H1 (cell line): Measurements from ENCODE around the gene CR2. TPM values are rescaled to one million over a fixed set of nuclear protein-coding genes. Genes with fewer than 3 reads are reported as not detected.

Source experiments
- CTCF ChIA-PET: fragments of 300-600 bp; sonication (Branson Sonifier 250); formaldehyde crosslinking; loops from one replicate; lab custom pipeline; 2021; ENCODE audit not compliant: partially characterized antibody; lab: Charles Lee
- POLR2A ChIA-PET: fragments of 300-600 bp; sonication (Branson Sonifier 250); formaldehyde crosslinking; loops from one replicate; lab custom pipeline; 2021; ENCODE audit warnings: inconsistent platforms; ENCODE audit not compliant: partially characterized antibody; lab: Charles Lee
- DNase-seq, 2 experiments: peaks; one replicate each; pipeline versions ENCODE4 v3.0.0 to v3.0.0-alpha.2; 2010 to 2022; ENCODE audit warnings: low spot score in 2 of 2, low read depth in 1 of 2, mixed read lengths in 1 of 2
- FAIRE-seq: peaks from 2 replicates; lab custom pipeline; 2011; peaks lifted over from hg19 to GRCh38; lab: Jason Lieb, UNC
- H2AFZ ChIP-seq: 2 replicates; pipeline ENCODE4 v1.8.1; 2012; ENCODE audit warnings: low read length, inconsistent platforms
- H2AK5ac ChIP-seq: 2 replicates; pipeline ENCODE4 v1.6.1; 2013; ENCODE audit warnings: low read depth, low read length
- H2BK120ac ChIP-seq: replicated peaks from 2 replicates; pipeline ENCODE3; 2013; ENCODE audit warnings: low read depth, low read length, inconsistent platforms
- H2BK12ac ChIP-seq: 2 replicates; pipeline ENCODE4 v1.6.1; 2013; ENCODE audit warnings: low read depth, low read length
- H2BK15ac ChIP-seq: 2 replicates; pipeline ENCODE4 v1.6.1; 2013; ENCODE audit warnings: low read length
- H2BK20ac ChIP-seq: 2 replicates; pipeline ENCODE4 v1.6.1; 2013; ENCODE audit warnings: low read length
- H2BK5ac ChIP-seq: 2 replicates; pipeline ENCODE4 v1.6.1; 2013; ENCODE audit warnings: low read depth, low read length
- H3K14ac ChIP-seq: 2 replicates; pipeline ENCODE4 v1.6.1; 2013; ENCODE audit warnings: inconsistent platforms; ENCODE audit not compliant: insufficient read length
- H3K18ac ChIP-seq: 2 replicates; pipeline ENCODE4 v1.6.1; 2013; ENCODE audit warnings: low read length; ENCODE audit errors: extremely low read depth
- H3K23ac ChIP-seq: 2 replicates; pipeline ENCODE4 v1.6.1; 2013; ENCODE audit warnings: inconsistent platforms; ENCODE audit not compliant: insufficient read length
- H3K23me2 ChIP-seq: 2 replicates; pipeline ENCODE4 v1.6.1; 2013; ENCODE audit warnings: low read depth, low read length
- H3K27ac ChIP-seq: 2 replicates; pipeline ENCODE4 v1.6.1; 2011; ENCODE audit warnings: low read depth, low read length, inconsistent platforms
- H3K27me3 ChIP-seq, 4 experiments: replicated peaks in 1 of 4; 1 replicate in 1 of 4; 2 replicates in 3 of 4; pipeline versions ENCODE4 v1.6.1 to v1.8.1; 2011 to 2013; ENCODE audit warnings: low read length in 3 of 4, mild to moderate bottlenecking in 3 of 4, inconsistent platforms in 2 of 4, mixed read lengths in 2 of 4, moderate library complexity in 1 of 4; ENCODE audit not compliant: control insufficient read depth in 3 of 4, insufficient read depth in 3 of 4; ENCODE audit errors: extremely low read depth in 1 of 4
- H3K36me3 ChIP-seq, 4 experiments: 2 replicates each; pipeline versions ENCODE4 v1.6.1 to v1.8.1; 2011 to 2013; ENCODE audit warnings: mild to moderate bottlenecking in 4 of 4, low read length in 3 of 4, moderate library complexity in 2 of 4, control low read depth in 1 of 4, inconsistent platforms in 1 of 4; ENCODE audit not compliant: insufficient read depth in 4 of 4, control insufficient read depth in 2 of 4
- H3K4ac ChIP-seq: replicated peaks from 2 replicates; pipeline ENCODE3; 2013; ENCODE audit warnings: low read length, low read depth, mixed read lengths, inconsistent platforms; ENCODE audit not compliant: insufficient read length
- H3K4me1 ChIP-seq, 4 experiments: replicated peaks in 1 of 4; 1 replicate in 1 of 4; 2 replicates in 3 of 4; pipeline versions ENCODE4 v1.6.1 to v1.8.1; 2011 to 2013; ENCODE audit warnings: low read length in 3 of 4, inconsistent platforms in 2 of 4, mixed read lengths in 1 of 4; ENCODE audit not compliant: insufficient read depth in 4 of 4, control insufficient read depth in 3 of 4
- H3K4me2 ChIP-seq, 2 experiments: 2 replicates each; pipeline versions ENCODE4 v1.6.1 to v1.8.1; 2011 to 2013; ENCODE audit warnings: low read depth in 2 of 2, low read length in 2 of 2, control low read depth in 1 of 2, inconsistent platforms in 1 of 2, mild to moderate bottlenecking in 1 of 2; ENCODE audit not compliant: insufficient read depth in 1 of 2
- H3K4me3 ChIP-seq, 4 experiments: fragments of 200-600, 300-600 bp in 1 of 4; sonication (generic), shearing (Covaris generic), sonication (Bioruptor Twin) in 1 of 4; 2 replicates each; pipeline versions ENCODE4 v1.5.1 to v1.8.1; 2011 to 2016; ENCODE audit warnings: low read length in 4 of 4, low read depth in 3 of 4, control low read depth in 2 of 4, inconsistent platforms in 2 of 4, mild to moderate bottlenecking in 2 of 4, mixed read lengths in 1 of 4, moderate library complexity in 1 of 4; ENCODE audit not compliant: insufficient read depth in 2 of 4; ENCODE audit errors: extremely low read depth in 1 of 4
- H3K56ac ChIP-seq: replicated peaks from 2 replicates; pipeline ENCODE3; 2013; ENCODE audit warnings: low read depth, mild to moderate bottlenecking, mixed read lengths, low read length, inconsistent platforms; ENCODE audit not compliant: insufficient read length
- H3K79me1 ChIP-seq: 2 replicates; pipeline ENCODE4 v1.6.1; 2013; ENCODE audit warnings: low read depth, low read length, control low read depth
- H3K79me2 ChIP-seq, 2 experiments: 2 replicates each; pipeline versions ENCODE4 v1.6.1 to v1.8.1; 2012 to 2013; ENCODE audit warnings: low read length in 2 of 2, mild to moderate bottlenecking in 2 of 2, inconsistent platforms in 1 of 2; ENCODE audit not compliant: insufficient read depth in 2 of 2, control insufficient read depth in 1 of 2
- H3K9ac ChIP-seq, 4 experiments: replicated peaks in 1 of 4; 1 replicate in 1 of 4; 2 replicates in 3 of 4; pipeline versions ENCODE4 v1.6.1 to v1.8.1; 2011 to 2013; ENCODE audit warnings: low read depth in 3 of 4, low read length in 3 of 4, control low read depth in 2 of 4, mild to moderate bottlenecking in 2 of 4, moderate library complexity in 2 of 4, inconsistent platforms in 1 of 4; ENCODE audit errors: extremely low read depth in 1 of 4
- H3K9me3 ChIP-seq, 2 experiments: 2 replicates each; pipeline versions ENCODE4 v1.6.1 to v1.8.1; 2012 to 2013; ENCODE audit warnings: mild to moderate bottlenecking in 2 of 2, moderate library complexity in 2 of 2, control low read depth in 1 of 2, inconsistent platforms in 1 of 2, low read depth in 1 of 2, low read length in 1 of 2, mixed read lengths in 1 of 2; ENCODE audit not compliant: insufficient read depth in 2 of 2
- H4K20me1 ChIP-seq, 2 experiments: replicated peaks in 1 of 2; 2 replicates each; pipeline versions ENCODE3 to v1.8.1; 2011 to 2013; ENCODE audit warnings: inconsistent platforms in 2 of 2, low read length in 2 of 2, mild to moderate bottlenecking in 1 of 2; ENCODE audit not compliant: insufficient read depth in 2 of 2, control insufficient read depth in 1 of 2
- H4K5ac ChIP-seq: 2 replicates; pipeline ENCODE4 v1.6.1; 2013; ENCODE audit warnings: low read length, low read depth, mixed read lengths, inconsistent platforms; ENCODE audit not compliant: insufficient read length
- H4K8ac ChIP-seq: 2 replicates; pipeline ENCODE4 v1.8.0; 2013; ENCODE audit warnings: mild to moderate bottlenecking, moderate library complexity, low read length, inconsistent platforms; ENCODE audit not compliant: insufficient read depth; ENCODE audit errors: extremely low read depth
- H4K91ac ChIP-seq: replicated peaks from 2 replicates; pipeline ENCODE3; 2013; ENCODE audit warnings: low read length, mixed read lengths, inconsistent platforms; ENCODE audit not compliant: insufficient read length
- CBX5 ChIP-seq: fragments of 300-800, 300-1000 bp; sonication (generic); IDR thresholded peaks from 2 replicates; pipeline ENCODE4 v1.7.1; 2016; ENCODE audit warnings: antibody characterized with exemption, low read length, low read depth
- GABPA ChIP-seq: IDR thresholded peaks from 2 replicates; pipeline ENCODE4 v1.6.1; 2011; ENCODE audit warnings: mild to moderate bottlenecking, low read length, moderate library complexity, borderline replicate concordance; ENCODE audit not compliant: insufficient read depth
- GTF2F1 ChIP-seq: IDR thresholded peaks from 2 replicates; pipeline ENCODE4 v1.6.1; 2012; ENCODE audit warnings: low read depth, low read length, improper control_type of control experiment, borderline replicate concordance
- JUND ChIP-seq: IDR thresholded peaks from 2 replicates; pipeline ENCODE4 v1.6.1; 2011; ENCODE audit warnings: mild to moderate bottlenecking, improper control_type of control experiment, low read length
- RNF2 ChIP-seq: fragments of 200-900, 300-1000 bp; sonication (generic); IDR thresholded peaks from 2 replicates; pipeline ENCODE4 v1.7.1; 2016; ENCODE audit warnings: borderline replicate concordance, low read depth, mild to moderate bottlenecking, antibody characterized with exemption, low read length; ENCODE audit not compliant: poor library complexity, severe bottlenecking; ENCODE audit errors: missing control alignments
- SP4 ChIP-seq: IDR thresholded peaks from 2 replicates; pipeline ENCODE4 v1.6.1; 2012; ENCODE audit warnings: low read length, inconsistent platforms
- SRF ChIP-seq: IDR thresholded peaks from 2 replicates; pipeline ENCODE4 v1.6.1; 2011; ENCODE audit warnings: mild to moderate bottlenecking, low read depth, low read length, moderate library complexity
- USF2 ChIP-seq: IDR thresholded peaks from 2 replicates; pipeline ENCODE4 v1.6.1; 2011; ENCODE audit warnings: low read length, improper control_type of control experiment
- ZNF274 ChIP-seq: IDR thresholded peaks from 2 replicates; pipeline ENCODE4 v1.7.0; 2012; ENCODE audit warnings: low read length, borderline replicate concordance; ENCODE audit errors: extremely low read depth
- WGBS, 2 experiments: shearing (Covaris generic) in 1 of 2; methylation state at CpG; one replicate each; pipeline versions ENCODE4 v1.1.6 to v1.1.7; 2013 to 2015; ENCODE audit warnings: low lambda C conversion rate in 2 of 2, mixed read lengths in 2 of 2, inconsistent platforms in 1 of 2, low coverage in 1 of 2, missing lambda C conversion rate in 1 of 2; ENCODE audit not compliant: insufficient replicate concordance in 2 of 2, insufficient coverage in 1 of 2, insufficient read length in 1 of 2; ENCODE audit errors: extremely low coverage in 1 of 2, missing lambda C conversion rate in 1 of 2; 5-methylcytosine and 5-hydroxymethylcytosine counted together
- polyA plus RNA-seq, 7 experiments: library from polyadenylated mRNA; depleted of rRNA in 3 of 7; stranded (reverse) in 5 of 7; unstranded in 2 of 7; fragments of >200 nt in 5 of 7; fragments of 200-250 nt in 2 of 7; gene quantifications; 1 replicate in 5 of 7; 2 replicates in 1 of 7; 4 replicates in 1 of 7; pipeline versions ENCODE4 v1.2.1 to v1.2.3, GENCODE V29; 2011 to 2013; ENCODE audit warnings: missing spikeins in 2 of 7, mixed read lengths in 2 of 7
- total RNA-seq: library from RNA; stranded (reverse); fragmentation: NEBNext Ultra II Directional; extraction: Animal tissue kit (Norgen Biotek cat#: 25700); gene quantifications from 2 replicates; pipeline ENCODE4 v1.2.1, GENCODE V29; 2021

Gene CR2
- total and polyA plus RNA-seq, 2 of the 8 experiments (the other 6 are each of a cell fraction or from before 2014, with no cell fraction given), result 1.7 to 3.0 TPM

DNA sequence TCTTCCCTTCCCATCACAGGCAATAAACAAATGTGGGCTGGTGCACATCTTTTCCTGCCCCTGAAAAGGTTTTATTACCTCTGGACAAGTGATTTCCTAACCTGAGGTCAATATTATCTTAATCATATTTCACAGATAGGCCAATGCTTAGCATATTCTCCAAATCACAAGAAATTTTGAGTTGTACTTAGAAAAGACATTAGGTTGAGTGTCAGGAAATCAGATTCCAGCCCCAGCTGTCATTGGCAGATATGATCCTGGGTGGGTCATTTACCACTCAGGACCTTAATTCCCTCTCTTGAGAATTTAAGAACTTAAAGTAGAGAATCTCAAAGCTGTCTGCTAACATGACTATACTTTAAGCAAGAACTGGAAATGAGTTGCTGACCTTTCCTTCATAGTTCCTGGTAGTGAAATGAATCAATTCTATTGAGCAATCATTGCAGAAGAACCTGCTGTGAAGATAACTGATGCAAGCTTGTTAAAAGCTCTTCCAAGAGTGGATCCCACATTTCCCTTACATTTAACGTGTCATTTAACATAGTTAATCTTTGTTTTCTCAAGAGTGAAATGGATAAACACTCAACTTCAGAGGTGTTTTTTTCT, 46.4 kb upstream of the CR2 start:
- ChIA-PET CTCF (interaction anchor here (1.1 to 5.9 kb wide), 5 partner anchors 41 to 324 kb away, joined by 3 to 39 read pairs (median 4); no protein-coding TSS in a partner anchor), POLR2A (no interaction called here)
- no peak overlapping the region for H4K8ac ChIP-seq
- no peak overlapping the region for H4K5ac ChIP-seq
- H3K4ac ChIP-seq, result no peak overlapping the region
- H4K20me1 ChIP-seq, result no peaks in the 10 kb centered on the region
- no peaks in the 10 kb centered on the region for H3K9me3 ChIP-seq
- DNase-seq, result no peak
- no peak overlapping the region for H2BK120ac ChIP-seq
- H3K27ac ChIP-seq, result no peak overlapping the region
- no peak overlapping the region for H2BK15ac ChIP-seq
- FAIRE-seq, result no peak
- H3K23ac ChIP-seq, result no peak overlapping the region
- H3K79me1 ChIP-seq, result no peaks in the 10 kb centered on the region
- no peak overlapping the region for H2AK5ac ChIP-seq
- no peaks in the 10 kb centered on the region for H3K79me2 ChIP-seq
- H3K18ac ChIP-seq, result no peak overlapping the region
- H2BK5ac ChIP-seq, result no peak overlapping the region
- H3K4me1 ChIP-seq, result no peaks in the 10 kb centered on the region; a peak in 1 of 7 replicates
- H2BK12ac ChIP-seq, result no peak overlapping the region
- H3K9ac ChIP-seq, result no peak overlapping the region
- H4K91ac ChIP-seq, result no peak overlapping the region
- 84% methylated on average over 1 of the region's 1 CpG; no CpG with 5 or more reads in 1 of the 2 experiments for WGBS, 2 experiments
- no peak overlapping the region for H3K4me2 ChIP-seq
- no peaks in the 10 kb centered on the region for H3K27me3 ChIP-seq
- H3K4me3 ChIP-seq, result no peak overlapping the region
- no peak overlapping the region for H3K56ac ChIP-seq
- no peaks in the 10 kb centered on the region for H3K36me3 ChIP-seq
- TF ChIP-seq SRF, result no peak
- TF ChIP-seq JUND, result no peak
- no peak for TF ChIP-seq ZNF274
- TF ChIP-seq SP4, result no peak
- no peak for TF ChIP-seq GTF2F1
- TF ChIP-seq USF2, result no peak
- no peak for TF ChIP-seq RNF2
- TF ChIP-seq GABPA, result no peak
- no peak for TF ChIP-seq CBX5
- H2AFZ ChIP-seq, result no peak overlapping the region
- H2BK20ac ChIP-seq, result no peak overlapping the region
- H3K14ac ChIP-seq, result no peak overlapping the region
- no peaks in the 10 kb centered on the region; the same call in 1 of the 2 replicates for H3K23me2 ChIP-seq
